GM18867 (cell line): ENCODE measurements around the gene CGB3.
"Not testable (repeated sequence)": the region's sequence is repeated elsewhere in the genome, so short reads cannot be mapped to it uniquely, and the experiment has no call there.

Experiments
- ATAC-seq: cut with Tn5 transposase; IDR thresholded peaks from one replicate; pipeline ENCODE4 v1.9.1; 2021; ENCODE audit warnings: mild to moderate bottlenecking, moderate library complexity; ENCODE audit not compliant: unreplicated experiment

Gene CGB3

GRCh38 chr19:49043548-49043947 is 19.4 kb upstream of the CGB3 start, which contains the start of gene CGB5:
CGB5 (plus strand) TSS chr19:49043848; CDS start chr19:49044210, 362 bp downstream.
- ATAC-seq = not testable (repeated sequence)

GRCh38 chr19:49042666-49043065 is 18.5 kb upstream of the CGB3 start:
- not testable (repeated sequence) for ATAC-seq

DNA sequence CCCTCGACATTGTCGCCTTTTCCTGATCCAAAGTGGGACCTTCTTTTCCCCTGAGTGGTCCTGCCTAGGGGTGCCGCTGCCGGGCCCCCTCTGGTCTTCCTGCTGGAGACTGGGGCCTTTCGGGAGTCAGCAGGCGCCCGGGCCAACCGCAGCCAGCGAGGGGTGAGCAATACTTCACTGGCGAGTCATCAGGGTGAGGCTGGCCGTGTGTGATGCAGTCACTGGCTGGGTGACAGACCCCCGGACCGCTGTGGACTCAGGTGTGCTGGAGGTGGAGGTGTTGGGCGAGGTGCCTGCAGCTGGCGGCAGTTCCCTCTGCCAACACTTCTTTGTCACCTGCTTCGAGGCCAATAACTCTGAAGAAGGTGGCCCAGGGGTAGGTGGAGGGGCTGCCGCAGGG is 18.0 kb upstream of the CGB3 start:
- ATAC-seq = no peak

DNA sequence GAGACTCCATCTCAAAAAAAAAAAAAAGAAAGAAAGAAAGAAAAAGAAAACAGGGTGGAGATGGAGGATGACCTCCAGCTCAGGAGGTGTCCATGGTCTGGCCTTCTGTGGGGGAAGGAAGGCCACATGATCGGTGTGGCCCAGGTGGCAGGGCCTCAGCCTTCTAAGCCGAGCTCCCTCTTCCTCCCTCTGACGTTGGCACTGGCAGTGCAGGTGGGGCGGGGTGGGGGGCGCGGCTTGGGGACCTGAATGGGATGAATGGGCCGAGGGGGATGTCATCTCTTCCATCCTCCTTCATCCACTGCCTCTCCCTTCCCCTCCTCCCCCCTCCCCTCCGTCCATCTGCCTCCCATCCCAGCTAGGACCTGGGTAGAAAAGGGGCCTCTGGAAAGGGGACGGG is 15.6 kb upstream of the CGB3 start:
- ATAC-seq = not testable (repeated sequence)

DNA sequence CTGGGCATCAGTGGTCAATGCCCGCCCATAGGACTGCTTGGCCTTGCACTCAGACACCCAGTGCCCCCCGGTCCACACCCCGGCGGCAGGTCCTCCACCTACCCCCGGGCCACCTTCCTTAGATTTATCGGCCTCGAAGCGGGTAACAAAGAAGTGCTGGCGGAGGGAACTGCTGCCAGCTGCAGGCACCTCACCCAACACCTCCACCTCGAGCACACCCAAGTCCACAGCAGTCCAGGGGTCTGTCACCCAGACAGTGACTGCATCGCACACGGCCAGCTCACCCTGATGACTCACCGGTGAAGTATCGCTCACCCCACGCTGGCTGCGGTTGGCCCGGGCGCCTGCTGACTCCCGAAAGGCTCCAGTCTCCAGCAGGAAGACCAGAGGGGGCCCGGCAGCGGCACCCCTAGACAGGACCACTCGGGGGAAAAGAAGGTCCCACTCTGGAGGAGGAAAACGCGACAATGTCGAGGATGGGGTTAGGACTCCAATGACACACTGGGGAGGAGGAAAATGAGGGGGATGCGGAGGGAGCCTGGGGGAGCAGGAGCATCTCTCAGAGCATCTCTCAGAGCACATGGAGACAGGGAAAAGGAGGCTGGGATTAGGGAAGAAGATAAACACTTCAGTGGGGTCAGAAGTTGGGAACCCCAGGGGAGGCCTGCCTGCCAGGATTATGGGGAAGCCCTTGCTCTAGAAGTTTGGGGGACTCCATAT is 14.6 kb upstream of the CGB3 start:
- not testable (repeated sequence) for ATAC-seq

GRCh38 chr19:49038111-49038510 is 14.0 kb upstream of the CGB3 start:
- ATAC-seq = not testable (repeated sequence)

DNA sequence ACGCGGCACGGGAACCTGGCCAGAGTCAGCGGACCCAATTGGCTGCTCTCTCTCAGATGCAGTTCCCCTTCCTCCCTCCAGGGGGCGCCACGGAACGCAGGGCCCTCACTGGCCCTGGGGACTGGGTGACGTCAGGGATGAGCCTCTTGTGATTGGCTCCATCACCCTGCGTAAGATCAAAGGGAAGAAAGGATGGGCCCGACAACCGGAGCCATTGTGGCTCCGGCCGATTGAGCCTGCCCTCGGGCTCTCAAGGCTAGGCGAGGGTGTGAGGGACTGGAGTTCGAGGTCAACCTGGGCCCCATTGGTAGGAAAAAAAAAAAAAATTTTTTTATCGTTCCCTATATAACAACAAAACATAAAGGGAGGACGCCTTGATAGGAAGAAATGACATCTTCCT is 12.7 kb upstream of the CGB3 start, which contains the start of gene CGB1:
Gene CGB1 (minus strand): TSS at position 81 of the 400 bp plus-strand sequence. CDS start 184 bp downstream, outside the sequence.
- ATAC-seq = not testable (repeated sequence)

GRCh38 chr19:49031642-49032301 is 7.6 kb upstream of the CGB3 start, which contains the start of gene CGB2:
CGB2 (plus strand) TSS chr19:49031890; CDS start chr19:49032096, 206 bp downstream.
- not testable (repeated sequence) for ATAC-seq

GRCh38 chr19:49030323-49030722 is 6.2 kb upstream of the CGB3 start:
- not testable (repeated sequence) for ATAC-seq

DNA sequence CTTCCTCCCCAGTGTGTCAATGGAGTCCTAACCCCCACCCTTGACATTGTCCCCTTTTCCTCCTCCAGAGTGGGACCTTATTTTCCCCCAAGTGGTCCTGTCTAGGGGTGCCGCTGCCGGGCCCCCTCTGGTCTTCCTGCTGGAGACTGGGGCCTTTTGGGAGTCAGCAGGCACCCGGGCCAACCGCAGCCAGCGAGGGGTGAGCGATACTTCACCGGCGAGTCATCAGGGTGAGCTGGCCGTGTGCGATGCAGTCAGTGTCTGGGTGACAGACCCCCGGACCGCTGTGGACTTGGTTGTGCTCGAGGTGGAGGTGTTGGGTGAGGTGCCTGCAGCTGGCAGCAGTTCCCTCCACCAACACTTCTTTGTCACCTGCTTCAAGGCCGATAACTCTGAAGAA is 5.6 kb upstream of the CGB3 start:
- ATAC-seq = not testable (repeated sequence)

GRCh38 chr19:49028686-49029085 is 4.6 kb upstream of the CGB3 start:
- ATAC-seq = not testable (repeated sequence)

- not testable (repeated sequence) for ATAC-seq
Measured at GRCh38 chr19:49025599-49025998, 1.5 kb upstream of the CGB3 start.

DNA sequence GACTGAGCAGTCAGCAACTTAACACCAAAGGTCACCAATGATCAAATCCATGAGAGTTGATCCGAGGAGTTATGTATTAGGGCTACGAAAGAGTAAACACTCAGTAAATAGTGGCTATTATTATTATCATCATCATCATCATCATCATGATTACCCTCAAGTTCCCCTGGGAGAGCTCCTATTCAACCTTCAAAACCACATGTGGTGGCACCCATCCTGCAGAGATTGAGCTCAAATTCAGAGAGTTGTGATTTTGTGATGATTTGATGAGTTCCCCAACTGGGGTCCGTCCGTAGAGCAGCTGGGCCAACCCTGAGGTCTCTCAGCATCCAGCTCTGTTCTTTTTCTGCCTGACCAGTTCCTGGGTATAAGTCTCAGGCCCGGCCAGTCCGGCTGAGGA is 955 bp upstream of the CGB3 start:
- ATAC-seq = not testable (repeated sequence)

DNA sequence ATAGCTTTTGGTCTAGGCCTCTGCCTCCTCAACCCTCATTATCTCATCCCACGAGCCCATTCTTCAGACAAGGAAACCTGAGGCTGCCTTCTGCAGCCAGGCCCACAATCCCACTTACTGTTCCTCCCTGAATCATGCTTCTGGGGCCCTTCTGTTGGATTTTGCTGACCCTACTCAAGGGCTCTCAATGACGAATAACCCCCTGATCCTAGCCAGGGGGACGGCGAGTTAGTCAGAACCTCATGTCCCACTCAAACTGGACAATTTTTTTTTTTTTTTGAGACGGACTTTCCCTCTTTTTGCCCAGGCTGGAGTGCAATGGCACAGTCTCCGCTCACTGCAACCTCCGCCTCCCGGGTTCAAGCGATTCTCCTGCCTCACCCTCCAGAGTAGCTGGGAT is 2.0 kb downstream of the CGB3 start:
- ATAC-seq = no peak

DNA sequence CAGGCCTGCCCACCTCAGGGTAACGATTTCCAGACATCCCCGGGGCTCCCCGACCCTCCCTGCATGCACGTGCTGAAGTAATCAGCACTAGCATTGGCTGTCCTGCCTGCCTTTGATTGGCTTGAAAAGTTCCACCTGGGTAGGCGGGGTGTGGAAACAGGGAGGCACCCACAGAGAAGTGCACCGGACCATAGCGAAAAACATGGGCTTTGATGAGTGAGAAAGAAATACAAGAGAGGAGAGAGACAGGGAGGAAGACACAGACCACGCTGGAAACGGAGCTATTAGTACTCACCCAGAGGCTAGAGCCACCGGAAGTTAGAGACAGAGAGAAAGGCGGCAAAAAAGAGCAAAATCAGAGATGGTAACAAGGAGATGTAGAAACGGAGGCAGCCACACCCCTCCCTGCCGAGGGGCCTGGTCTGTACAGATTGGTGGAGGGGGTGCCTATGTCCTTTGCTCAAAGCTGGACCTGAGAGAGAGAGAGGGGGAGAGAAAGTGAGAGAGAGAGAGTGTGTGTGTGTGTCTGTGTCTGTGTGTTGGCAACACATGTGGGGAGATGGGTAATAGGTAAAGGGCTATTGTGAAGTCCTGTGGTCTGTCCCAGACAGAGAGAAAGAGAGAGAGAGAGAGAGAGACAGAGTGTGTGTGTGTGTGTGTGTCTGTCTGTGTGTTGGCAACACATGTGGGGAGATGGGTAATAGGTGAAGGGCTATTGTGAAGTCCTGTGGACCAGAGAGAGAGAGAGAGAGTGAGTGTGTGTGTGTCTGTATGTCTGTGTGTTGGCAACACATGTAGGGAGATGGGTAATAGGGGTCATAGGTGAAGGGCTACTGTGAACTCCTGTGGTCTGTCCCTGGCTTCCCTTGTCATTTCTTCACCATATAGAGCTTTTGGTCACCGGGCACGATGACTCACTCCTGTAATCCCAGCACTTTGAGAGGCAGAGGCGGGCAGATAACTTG is 2.9 kb downstream of the CGB3 start:
- no peak for ATAC-seq

- ATAC-seq = no peak
Measured at GRCh38 chr19:49020342-49020741, 3.8 kb downstream of the CGB3 start.

- no peak for ATAC-seq
Measured at GRCh38 chr19:49019242-49019932, 4.7 kb downstream of the CGB3 start.

DNA sequence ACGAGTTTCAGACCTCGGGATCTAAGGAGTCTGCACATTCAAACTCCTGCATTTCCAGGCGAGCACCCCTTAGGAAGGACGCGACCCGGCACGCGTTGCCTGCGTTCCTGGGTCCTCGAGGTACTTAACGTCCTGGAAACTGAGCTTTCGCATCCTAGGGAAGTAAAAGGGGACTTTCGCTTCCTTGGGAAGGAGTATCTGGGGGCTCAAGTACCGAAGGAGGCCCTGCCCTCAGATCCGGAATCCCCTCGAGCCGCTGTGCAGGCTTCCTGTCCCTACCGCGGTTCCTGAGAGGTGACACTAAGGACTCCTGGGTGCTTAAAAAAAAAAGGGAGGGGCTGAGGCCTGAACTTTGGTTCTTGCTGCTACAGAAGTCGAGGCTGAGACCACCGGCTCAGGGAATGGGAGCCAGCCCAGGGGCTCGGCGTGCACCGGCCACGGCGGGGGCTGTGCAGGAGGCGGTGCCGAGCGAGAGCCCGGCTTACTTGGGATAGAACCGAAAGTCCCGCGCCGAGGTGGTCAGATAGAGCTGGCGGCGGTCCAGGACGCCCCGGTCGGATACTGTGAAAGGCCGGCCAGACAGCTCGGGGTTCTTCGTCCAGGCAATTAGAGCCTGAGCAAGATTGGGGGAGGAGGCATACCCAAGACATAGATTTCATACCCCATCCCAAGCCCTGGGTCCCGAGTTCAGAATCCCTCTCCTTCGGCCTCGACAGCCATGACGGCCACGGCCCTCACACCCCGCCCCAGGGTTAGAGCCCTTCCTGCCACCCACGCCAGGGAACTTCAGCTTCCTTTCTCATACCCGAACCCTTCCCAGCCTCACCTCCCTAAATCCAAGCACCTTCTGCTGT is 5.5 kb downstream of the CGB3 start:
- ATAC-seq = not testable (repeated sequence)

DNA sequence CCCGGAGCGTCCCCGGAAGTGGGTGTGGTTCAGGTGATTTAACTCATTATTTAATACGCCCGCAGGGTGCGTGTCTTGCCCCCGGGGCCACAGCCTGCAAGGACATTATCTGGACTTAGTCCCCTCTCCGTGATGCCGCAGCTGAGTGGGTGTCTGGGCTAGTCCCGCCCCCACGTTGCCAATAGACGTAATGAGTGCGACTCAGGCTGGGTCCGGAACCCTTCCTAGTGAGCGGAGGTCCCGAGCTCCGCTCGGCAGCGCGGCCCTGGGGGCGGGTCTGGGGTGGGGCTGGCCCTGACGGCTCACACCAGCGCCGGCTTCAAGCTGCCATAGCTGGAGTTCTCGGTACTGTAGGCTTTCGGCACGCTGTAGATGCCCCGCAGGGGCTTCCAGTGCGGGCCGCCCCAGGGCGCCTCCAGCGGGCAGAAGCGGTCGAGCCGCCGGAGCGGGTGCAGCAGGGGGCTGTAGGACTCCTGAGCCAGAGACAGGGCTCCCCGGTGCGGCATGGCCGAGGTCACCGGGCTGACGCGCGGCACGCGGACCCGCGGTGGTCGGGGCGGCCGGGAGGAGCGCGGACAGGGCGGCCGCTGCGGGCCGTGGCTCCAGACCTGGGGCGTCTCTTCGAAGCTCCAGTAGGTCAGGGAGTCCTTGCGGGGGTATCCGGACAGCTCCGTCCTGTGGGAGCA is 6.3 kb downstream of the CGB3 start:
- no peak for ATAC-seq
